ENCODE results near the gene RIOK1.

RIOK1 gene

DNA sequence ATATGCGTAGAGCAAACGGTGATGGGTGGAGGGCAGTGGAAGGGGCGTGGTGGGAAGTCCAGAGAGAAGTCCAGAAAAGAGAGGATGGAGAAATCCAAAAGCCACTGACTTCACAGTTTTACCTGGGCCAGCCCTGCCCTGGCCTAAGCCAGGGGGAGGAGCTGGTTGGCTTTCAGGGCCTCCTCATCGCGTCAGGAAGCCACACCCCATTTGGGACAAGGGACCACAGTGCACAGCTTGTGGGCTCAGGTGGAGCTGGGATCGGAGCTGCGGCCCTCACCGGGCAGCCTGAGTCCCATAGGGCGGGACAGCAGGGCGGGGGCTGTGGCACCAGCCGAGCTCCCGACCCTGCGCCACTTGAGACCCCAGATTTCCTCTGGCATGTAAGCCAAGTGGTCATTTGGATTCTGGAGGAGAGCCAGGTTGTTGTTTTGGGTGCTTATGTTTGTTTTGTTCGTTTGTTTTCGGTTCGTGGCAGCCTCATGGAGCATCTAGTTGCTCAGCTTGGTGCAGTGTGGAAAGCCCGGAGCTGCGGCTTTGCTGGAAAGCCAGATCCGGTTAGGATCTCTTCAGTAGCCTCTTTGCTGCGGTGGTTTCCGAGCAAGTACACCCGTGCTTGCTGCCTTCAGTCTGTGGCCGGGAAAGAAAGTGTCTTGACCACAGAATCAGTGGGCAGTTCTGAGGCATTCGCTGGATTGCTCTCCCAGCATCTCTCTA is 42.2 kb downstream of the RIOK1 start:
- peak overlapping the region; percentile 22 for H3K4me3 ChIP-seq (ENCODE audit: low read length)
- TF ChIP-seq, protein P1, sequence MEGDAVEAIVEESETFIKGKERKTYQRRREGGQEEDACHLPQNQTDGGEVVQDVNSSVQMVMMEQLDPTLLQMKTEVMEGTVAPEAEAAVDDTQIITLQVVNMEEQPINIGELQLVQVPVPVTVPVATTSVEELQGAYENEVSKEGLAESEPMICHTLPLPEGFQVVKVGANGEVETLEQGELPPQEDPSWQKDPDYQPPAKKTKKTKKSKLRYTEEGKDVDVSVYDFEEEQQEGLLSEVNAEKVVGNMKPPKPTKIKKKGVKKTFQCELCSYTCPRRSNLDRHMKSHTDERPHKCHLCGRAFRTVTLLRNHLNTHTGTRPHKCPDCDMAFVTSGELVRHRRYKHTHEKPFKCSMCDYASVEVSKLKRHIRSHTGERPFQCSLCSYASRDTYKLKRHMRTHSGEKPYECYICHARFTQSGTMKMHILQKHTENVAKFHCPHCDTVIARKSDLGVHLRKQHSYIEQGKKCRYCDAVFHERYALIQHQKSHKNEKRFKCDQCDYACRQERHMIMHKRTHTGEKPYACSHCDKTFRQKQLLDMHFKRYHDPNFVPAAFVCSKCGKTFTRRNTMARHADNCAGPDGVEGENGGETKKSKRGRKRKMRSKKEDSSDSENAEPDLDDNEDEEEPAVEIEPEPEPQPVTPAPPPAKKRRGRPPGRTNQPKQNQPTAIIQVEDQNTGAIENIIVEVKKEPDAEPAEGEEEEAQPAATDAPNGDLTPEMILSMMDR (IDR thresholded peaks at IDR 0.05; ENCODE audit: insufficient read depth, low read depth, low read length, missing control alignments): no peak
- peak; percentile 30 for DNase-seq (ENCODE audit: low read depth)

DNA sequence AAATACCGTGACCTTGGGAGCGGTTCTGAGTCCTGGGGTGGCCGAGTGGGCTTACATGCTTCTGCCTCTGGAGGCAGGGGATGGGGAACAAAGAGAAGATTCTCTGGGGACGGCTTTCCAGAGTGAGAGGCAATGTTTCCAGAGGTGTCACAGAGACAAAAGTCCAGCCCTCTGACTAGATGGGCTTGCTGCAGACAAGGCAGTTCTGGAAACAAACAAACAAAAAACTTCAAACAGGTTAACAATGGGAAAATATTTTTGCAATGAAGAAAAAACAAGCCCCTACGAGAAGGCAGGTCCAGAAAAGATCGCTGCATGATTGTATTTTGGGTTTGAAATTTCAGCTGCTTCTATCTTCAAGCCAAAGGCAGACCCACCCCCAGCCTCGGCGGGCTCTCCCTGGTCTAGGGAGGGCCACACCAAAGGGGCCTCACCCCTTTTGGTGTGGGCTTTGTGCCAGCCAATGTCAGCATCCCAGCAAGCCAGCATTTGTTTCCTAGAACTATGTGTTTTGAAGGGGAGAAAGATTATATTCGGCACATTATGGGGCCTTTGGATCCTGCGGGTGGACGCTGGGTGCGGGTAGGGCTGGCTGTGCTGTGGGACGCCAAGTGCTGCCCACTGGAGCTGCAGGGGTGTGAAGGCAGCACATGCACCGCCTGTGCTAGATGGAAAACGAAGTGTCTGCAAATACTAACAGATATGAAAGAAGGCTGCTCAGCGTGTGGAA is 42.9 kb downstream of the RIOK1 start:
- H3K4me3 ChIP-seq (ENCODE audit: low read length): peak overlapping the region; percentile 22
- no peak for DNase-seq (ENCODE audit: low read depth)
- TF ChIP-seq, protein P1 (IDR thresholded peaks at IDR 0.05; ENCODE audit: insufficient read depth, low read depth, low read length, missing control alignments): no peak

DNA sequence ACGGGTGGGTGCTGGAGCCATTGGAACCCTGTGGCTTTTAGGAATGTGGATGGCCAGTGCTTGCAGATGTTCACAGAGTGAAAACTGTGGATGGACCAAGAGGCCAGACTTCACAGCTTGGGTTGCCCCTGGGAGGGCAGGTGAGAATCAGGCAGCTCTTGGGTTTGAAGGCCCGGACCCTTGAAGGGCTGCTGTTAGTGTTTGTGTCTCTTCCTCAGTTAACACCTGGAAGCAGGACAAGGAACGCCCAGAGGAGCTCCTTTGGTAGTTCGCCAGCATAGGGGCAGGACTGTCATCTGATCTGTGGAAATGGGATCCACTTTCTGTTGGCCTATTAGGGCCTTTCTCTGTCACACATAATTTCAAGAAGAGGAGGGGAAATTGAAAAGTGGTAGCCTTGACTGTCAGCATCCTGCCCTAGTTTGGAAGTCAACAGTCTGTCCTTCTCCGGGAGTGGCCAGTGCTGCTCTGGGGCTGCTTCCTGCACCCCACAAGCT is 43.6 kb downstream of the RIOK1 start:
- TF ChIP-seq, protein P1 (IDR thresholded peaks at IDR 0.05; ENCODE audit: insufficient read depth, low read depth, low read length, missing control alignments): no peak
- DNase-seq (ENCODE audit: low read depth): no peak
- H3K4me3 ChIP-seq (ENCODE audit: low read length): no peak overlapping the region

DNA sequence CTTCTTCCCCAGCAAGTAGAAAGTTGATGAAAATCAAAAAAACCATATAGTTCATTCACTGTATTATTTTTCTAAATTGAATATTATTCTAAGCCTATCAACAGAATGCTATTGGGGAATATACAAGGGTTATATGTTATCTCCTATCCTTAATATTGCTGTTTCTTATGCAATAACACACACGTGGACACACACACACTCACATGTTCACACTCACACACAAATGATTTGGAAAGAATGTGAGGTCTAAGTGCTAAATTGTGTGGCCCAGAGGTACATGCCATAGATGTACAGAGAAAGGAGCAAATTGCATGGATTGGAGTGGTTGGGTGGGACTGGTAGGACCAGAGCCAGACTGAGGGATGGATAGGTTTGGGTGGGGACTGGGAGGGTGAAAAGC is 45.1 kb downstream of the RIOK1 start:
- TF ChIP-seq, protein P1 (IDR thresholded peaks at IDR 0.05; ENCODE audit: insufficient read depth, low read depth, low read length, missing control alignments): no peak
- no peak for DNase-seq (ENCODE audit: low read depth)
- H3K4me3 ChIP-seq (ENCODE audit: low read length): no peak overlapping the region

DNA sequence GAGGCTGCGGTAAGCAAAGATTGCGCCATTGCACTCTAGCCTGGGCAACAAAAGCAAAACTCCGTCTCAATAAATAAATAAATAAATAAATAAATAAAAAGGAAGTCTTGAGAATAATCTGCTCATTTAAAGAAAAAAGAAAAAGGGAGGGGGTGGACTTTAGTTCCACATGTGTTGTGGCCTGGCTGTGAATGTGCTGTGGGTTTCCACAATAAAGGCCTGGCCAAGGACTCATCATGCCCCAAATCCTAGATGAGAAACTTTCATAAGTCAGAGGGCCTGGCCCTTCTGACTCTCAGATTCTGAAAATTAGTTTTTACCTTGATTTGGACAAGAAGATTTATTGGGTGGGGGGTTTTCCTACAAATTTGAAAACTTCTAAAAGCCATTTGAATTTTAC is 48.4 kb downstream of the RIOK1 start:
- TF ChIP-seq, protein P1 (IDR thresholded peaks at IDR 0.05; ENCODE audit: insufficient read depth, low read depth, low read length, missing control alignments): no peak
- DNase-seq (ENCODE audit: low read depth): no peak
- H3K4me3 ChIP-seq (ENCODE audit: low read length): no peak overlapping the region

DNA sequence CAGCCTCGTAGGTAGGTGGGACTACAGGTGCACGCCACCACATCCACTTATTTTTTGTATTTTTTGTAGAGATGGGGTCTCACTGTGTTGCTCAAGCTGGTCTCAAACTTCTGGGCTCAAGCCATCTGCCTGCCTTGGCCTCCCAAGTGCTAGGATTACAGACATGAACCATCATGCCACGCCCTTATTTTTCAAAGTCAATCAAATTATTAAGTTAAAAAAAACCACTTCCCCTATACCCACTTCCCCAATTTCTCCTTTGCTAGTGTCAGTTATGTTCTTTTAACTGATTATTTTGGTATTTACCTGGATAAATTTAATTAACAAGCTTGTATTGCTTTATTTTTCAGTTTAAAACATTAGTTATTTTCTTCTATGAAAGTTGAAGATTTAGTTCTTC is 49.6 kb downstream of the RIOK1 start:
- H3K4me3 ChIP-seq (ENCODE audit: low read length): no peak overlapping the region
- DNase-seq (ENCODE audit: low read depth): no peak
- TF ChIP-seq, protein P1 (IDR thresholded peaks at IDR 0.05; ENCODE audit: insufficient read depth, low read depth, low read length, missing control alignments): no peak
